ENCODE results near the gene MYH8. TPM values are rescaled to one million over a fixed set of nuclear protein-coding genes. Genes with fewer than 3 reads are reported as not detected.

Gene MYH8
- total RNA-seq, 1 donor from 2014 or later, result not detected

DNA sequence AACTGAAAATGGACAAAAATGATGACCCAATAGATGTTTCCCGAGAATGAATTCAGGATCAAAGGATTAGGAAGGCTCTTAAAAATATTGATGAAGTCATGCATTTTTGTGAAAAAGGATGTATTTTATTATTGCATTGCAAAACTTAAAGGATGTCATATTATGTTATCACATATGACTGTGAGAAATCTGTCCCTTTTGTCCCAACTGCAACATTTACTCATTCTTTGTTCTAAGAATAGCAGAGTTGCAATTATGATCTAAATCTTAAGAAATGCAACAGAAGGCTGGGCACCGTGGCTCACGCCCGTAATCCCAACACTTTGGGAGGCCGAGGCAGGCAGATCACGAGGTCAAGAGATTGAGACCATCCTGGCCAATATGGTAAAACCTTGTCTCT, 35.9 kb downstream of the MYH8 start:
- no peak overlapping the region for H2AFZ ChIP-seq (ENCODE audit: low read depth, low read length)
- no peak for FAIRE-seq

GRCh38 chr17:10384175-10384574, 37.6 kb downstream of the MYH8 start:
- Histone ChIP-seq H3K36me3 (ENCODE audit: insufficient read depth, low read length) (no peaks in the 10 kb centered on the region), H3K27me3 (ENCODE audit: insufficient read depth, low read length) (no peaks in the 10 kb centered on the region), H3K4me3 (ENCODE audit: insufficient read depth, low read depth, low read length) (no peak overlapping the region), H3K4me2 (ENCODE audit: low read length) (no peak overlapping the region), H3K79me2 (ENCODE audit: insufficient read depth, low read length) (no peaks in the 10 kb centered on the region), H2AFZ (ENCODE audit: low read depth, low read length) (no peak overlapping the region), H3K9ac (ENCODE audit: low read length) (no peak overlapping the region), H3K27ac (ENCODE audit: low read depth, low read length) (no peak overlapping the region), H3K9me3 (ENCODE audit: insufficient read depth, low read depth, low read length) (peaks cover 3% of the 10 kb centered on the region), H4K20me1 (ENCODE audit: insufficient read depth, low read length) (no peaks in the 10 kb centered on the region), H3K4me1 (ENCODE audit: insufficient read depth, low read length) (no peaks in the 10 kb centered on the region)
- H3K9me3 Mint-ChIP-seq (ENCODE audit: unreplicated experiment), result no peaks in the 10 kb centered on the region
- no peak for TF ChIP-seq EZH2 (IDR thresholded peaks at IDR 0.05; ENCODE audit: insufficient read depth, low read length)
- TF ChIP-seq, protein P1, sequence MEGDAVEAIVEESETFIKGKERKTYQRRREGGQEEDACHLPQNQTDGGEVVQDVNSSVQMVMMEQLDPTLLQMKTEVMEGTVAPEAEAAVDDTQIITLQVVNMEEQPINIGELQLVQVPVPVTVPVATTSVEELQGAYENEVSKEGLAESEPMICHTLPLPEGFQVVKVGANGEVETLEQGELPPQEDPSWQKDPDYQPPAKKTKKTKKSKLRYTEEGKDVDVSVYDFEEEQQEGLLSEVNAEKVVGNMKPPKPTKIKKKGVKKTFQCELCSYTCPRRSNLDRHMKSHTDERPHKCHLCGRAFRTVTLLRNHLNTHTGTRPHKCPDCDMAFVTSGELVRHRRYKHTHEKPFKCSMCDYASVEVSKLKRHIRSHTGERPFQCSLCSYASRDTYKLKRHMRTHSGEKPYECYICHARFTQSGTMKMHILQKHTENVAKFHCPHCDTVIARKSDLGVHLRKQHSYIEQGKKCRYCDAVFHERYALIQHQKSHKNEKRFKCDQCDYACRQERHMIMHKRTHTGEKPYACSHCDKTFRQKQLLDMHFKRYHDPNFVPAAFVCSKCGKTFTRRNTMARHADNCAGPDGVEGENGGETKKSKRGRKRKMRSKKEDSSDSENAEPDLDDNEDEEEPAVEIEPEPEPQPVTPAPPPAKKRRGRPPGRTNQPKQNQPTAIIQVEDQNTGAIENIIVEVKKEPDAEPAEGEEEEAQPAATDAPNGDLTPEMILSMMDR (IDR thresholded peaks at IDR 0.05; ENCODE audit: insufficient read depth, low read depth, low read length), result no peak
- H3K27ac Mint-ChIP-seq (ENCODE audit: unreplicated experiment), result peak overlapping the region; percentile 38
- DNase-seq (ENCODE audit: low read depth) (no peak), FAIRE-seq (no peak)
- peaks cover 14% of the 10 kb centered on the region for H3K4me1 Mint-ChIP-seq (ENCODE audit: low read depth, unreplicated experiment)
- no peaks in the 10 kb centered on the region for H3K36me3 Mint-ChIP-seq (ENCODE audit: low read depth, unreplicated experiment)
- H3K4me3 Mint-ChIP-seq (ENCODE audit: unreplicated experiment), result no peak overlapping the region
- no peaks in the 10 kb centered on the region for H3K27me3 Mint-ChIP-seq (ENCODE audit: low read depth, unreplicated experiment)

More for the DNA sequence above, 35.9 kb downstream of the MYH8 start:
- no peak overlapping the region for H3K27ac ChIP-seq (ENCODE audit: low read depth, low read length)
- Mint-ChIP-seq H3K9me3 (ENCODE audit: unreplicated experiment) (no peaks in the 10 kb centered on the region), H3K4me1 (ENCODE audit: low read depth, unreplicated experiment) (peaks cover 11% of the 10 kb centered on the region), H3K36me3 (ENCODE audit: low read depth, unreplicated experiment) (no peaks in the 10 kb centered on the region), H3K27me3 (ENCODE audit: low read depth, unreplicated experiment) (no peaks in the 10 kb centered on the region), H3K27ac (ENCODE audit: unreplicated experiment) (no peak overlapping the region), H3K4me3 (ENCODE audit: unreplicated experiment) (no peak overlapping the region)
- H3K27me3 ChIP-seq (ENCODE audit: insufficient read depth, low read length), result no peaks in the 10 kb centered on the region
- DNase-seq (ENCODE audit: low read depth), result no peak
- no peaks in the 10 kb centered on the region for H4K20me1 ChIP-seq (ENCODE audit: insufficient read depth, low read length)
- no peak overlapping the region for H3K4me2 ChIP-seq (ENCODE audit: low read length)
- H3K9me3 ChIP-seq (ENCODE audit: insufficient read depth, low read depth, low read length), result peaks cover 3% of the 10 kb centered on the region
- H3K79me2 ChIP-seq (ENCODE audit: insufficient read depth, low read length), result no peaks in the 10 kb centered on the region
- TF ChIP-seq EZH2 (IDR thresholded peaks at IDR 0.05; ENCODE audit: insufficient read depth, low read length), result no peak
- TF ChIP-seq, protein P1 (IDR thresholded peaks at IDR 0.05; ENCODE audit: insufficient read depth, low read depth, low read length), result no peak
- H3K9ac ChIP-seq (ENCODE audit: low read length), result no peak overlapping the region
- no peaks in the 10 kb centered on the region for H3K4me1 ChIP-seq (ENCODE audit: insufficient read depth, low read length)
- no peak overlapping the region for H3K4me3 ChIP-seq (ENCODE audit: insufficient read depth, low read depth, low read length)
- no peaks in the 10 kb centered on the region for H3K36me3 ChIP-seq (ENCODE audit: insufficient read depth, low read length)

GRCh38 chr17:10380631-10381408, 40.9 kb downstream of the MYH8 start:
- no peak overlapping the region for H3K27ac Mint-ChIP-seq (ENCODE audit: unreplicated experiment)
- Histone ChIP-seq H3K27ac (ENCODE audit: low read depth, low read length) (no peak overlapping the region), H3K4me3 (ENCODE audit: insufficient read depth, low read depth, low read length) (no peak overlapping the region), H3K4me2 (ENCODE audit: low read length) (no peak overlapping the region), H4K20me1 (ENCODE audit: insufficient read depth, low read length) (no peaks in the 10 kb centered on the region), H3K9me3 (ENCODE audit: insufficient read depth, low read depth, low read length) (no peaks in the 10 kb centered on the region), H3K27me3 (ENCODE audit: insufficient read depth, low read length) (no peaks in the 10 kb centered on the region), H3K36me3 (ENCODE audit: insufficient read depth, low read length) (no peaks in the 10 kb centered on the region), H2AFZ (ENCODE audit: low read depth, low read length) (no peak overlapping the region), H3K9ac (ENCODE audit: low read length) (no peak overlapping the region), H3K4me1 (ENCODE audit: insufficient read depth, low read length) (no peaks in the 10 kb centered on the region), H3K79me2 (ENCODE audit: insufficient read depth, low read length) (no peaks in the 10 kb centered on the region)
- H3K9me3 Mint-ChIP-seq (ENCODE audit: unreplicated experiment), result no peaks in the 10 kb centered on the region
- H3K36me3 Mint-ChIP-seq (ENCODE audit: low read depth, unreplicated experiment), result no peaks in the 10 kb centered on the region
- FAIRE-seq, result no peak
- no peak for DNase-seq (ENCODE audit: low read depth)
- no peaks in the 10 kb centered on the region for H3K27me3 Mint-ChIP-seq (ENCODE audit: low read depth, unreplicated experiment)
- no peak for TF ChIP-seq EZH2 (IDR thresholded peaks at IDR 0.05; ENCODE audit: insufficient read depth, low read length)
- TF ChIP-seq, protein P1 (IDR thresholded peaks at IDR 0.05; ENCODE audit: insufficient read depth, low read depth, low read length), result no peak
- H3K4me3 Mint-ChIP-seq (ENCODE audit: unreplicated experiment), result no peak overlapping the region
- peaks cover 17% of the 10 kb centered on the region for H3K4me1 Mint-ChIP-seq (ENCODE audit: low read depth, unreplicated experiment)
